Psoas muscle (tissue), 8 donors: ENCODE results near the gene RAB17. TPM values are rescaled to one million over a fixed set of nuclear protein-coding genes. Genes with fewer than 3 reads are reported as not detected.
A peak's percentile ranks its signal among the peaks of the same experiment; 100 is the strongest.

Experiments
- ATAC-seq, 4 donors: fragments of 200-7000 bp; cut with Tn5 transposase; one replicate each; pipeline ENCODE4 v1.9.1; 2020; ENCODE audit warnings: moderate library complexity in 3 of 4, mild to moderate bottlenecking in 2 of 4
- DNase-seq, 2 donors: peaks; one replicate each; pipeline ENCODE4 v3.0.0-alpha.2; 2020
- H3K27ac ChIP-seq: fragments of 200-600 bp; one replicate; pipeline ENCODE4 v1.8.0; 2022
- H3K27me3 ChIP-seq, 3 donors: fragments of 200-600 bp in 1 of 3; one replicate each; pipeline versions ENCODE4 v1.6.1 to v1.8.0; 2013 to 2022; ENCODE audit warnings: low read length in 2 of 3, mild to moderate bottlenecking in 2 of 3, moderate library complexity in 1 of 3; ENCODE audit not compliant: insufficient read depth in 3 of 3
- H3K36me3 ChIP-seq, 2 donors: fragments of 200-600 bp in 1 of 2; one replicate each; pipeline versions ENCODE4 v1.6.1 to v1.8.0; 2013 to 2022; ENCODE audit warnings: low read depth in 1 of 2, mild to moderate bottlenecking in 1 of 2, moderate library complexity in 1 of 2; ENCODE audit not compliant: insufficient read depth in 1 of 2
- H3K4me1 ChIP-seq: fragments of 200-600 bp; one replicate; pipeline ENCODE4 v1.8.0; 2022
- H3K4me3 ChIP-seq: fragments of 200-600 bp; one replicate; pipeline ENCODE4 v1.8.0; 2022; ENCODE audit warnings: mild to moderate bottlenecking
- H3K9me3 ChIP-seq: fragments of 200-600 bp; one replicate; pipeline ENCODE4 v1.8.0; 2022
- WGBS, 3 donors: extraction: QIAGEN DNeasy Blood & Tissue Kit; methylation state at CpG; one replicate each; pipeline versions ENCODE4 v1.1.6 to v1.1.7; 2013; 5-methylcytosine and 5-hydroxymethylcytosine counted together
- intact Hi-C, 2 donors: fragments of 100-400 bp; cut with DNase I; formaldehyde crosslinking; loops; one replicate each; pipeline versions ENCODE4 v1.11.0 to v1.14.2; 2022
- polyA plus RNA-seq, 3 donors: library from polyadenylated mRNA; stranded (reverse); fragments of 200-250 nt; gene quantifications; one replicate each; pipeline ENCODE4 v1.2.3, GENCODE V29; 2013
- total RNA-seq, 4 donors: library from RNA; stranded (reverse); fragmentation: NEBNext Ultra II Directional in 2 of 4; extraction: Animal tissue kit (Norgen Biotek cat#: 25700) in 2 of 4; gene quantifications; one replicate each; pipeline versions ENCODE4 v1.2.1 to v1.2.4, GENCODE V29; 2021 to 2023
- TF ChIP-seq, protein P1 (sequence below): fragments of 200-600 bp; IDR thresholded peaks from one replicate; pipeline ENCODE4 v1.8.0; 2022; ENCODE audit warnings: antibody characterized with exemption
- donor health status: healthy with polysubstance abuse.
- donor health status: DM: no; HTN: no; CAD: no; lungs with moderate emphysema.
- donor health status: Bipolar disorder and iron deficiency.
- donor health status: healthy.
- donor health status: DM: yes; HTN: yes; CAD: no.
- donor health status: DM: no; HTN: no; CAD: no.
- donor health status: DM: no; HTN: no; CAD: no.
- donor health status: DM: yes; HTN: yes; CAD: no.

RAB17 gene
- total and polyA plus RNA-seq, 7 donors, result 0.52 to 1.5 (median 1.2) TPM

DNA sequence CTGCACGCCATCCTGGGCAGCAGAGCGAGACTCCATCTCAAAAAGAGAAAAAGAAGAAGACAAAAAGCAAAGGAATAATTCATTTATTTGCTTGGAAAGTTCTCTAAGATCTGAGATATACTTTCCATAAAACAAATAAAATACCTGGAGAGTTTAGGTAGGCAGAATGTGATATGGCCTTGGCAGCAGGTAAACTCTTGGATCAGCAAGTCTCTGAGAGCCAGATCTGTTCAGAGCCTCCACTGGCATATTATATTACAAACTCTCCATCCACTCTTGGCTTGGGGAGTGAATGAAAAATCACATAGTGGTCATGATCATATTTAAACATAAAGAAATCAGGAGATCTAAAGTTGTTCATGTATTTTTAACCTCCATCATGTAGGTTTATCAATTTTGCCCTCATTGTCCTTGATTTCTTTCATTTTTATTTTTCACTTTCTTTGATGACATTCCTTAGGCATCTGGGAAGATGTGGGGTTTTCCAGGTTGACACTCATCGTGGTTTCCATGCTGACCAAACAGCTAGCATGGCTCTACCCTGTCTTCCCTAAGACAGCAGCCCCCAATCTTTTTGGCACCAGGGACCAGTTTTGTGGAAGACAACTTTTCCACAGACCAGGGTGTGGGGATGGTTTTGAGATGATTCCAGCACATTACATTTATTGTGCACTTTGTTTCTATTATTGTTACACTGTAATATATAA is 47.0 kb upstream of the RAB17 start:
- no peak for DNase-seq
- ATAC-seq, result no peak
- Histone ChIP-seq H3K36me3 (no peaks in the 10 kb centered on the region), H3K4me3 (no peak overlapping the region), H3K27me3 (no peaks in the 10 kb centered on the region), H3K4me1 (peaks cover 68% of the 10 kb centered on the region), H3K9me3 (no peaks in the 10 kb centered on the region), H3K27ac (peak overlapping the region; percentile 91)
- intact Hi-C loops, result no loop called here
- TF ChIP-seq, protein P1, sequence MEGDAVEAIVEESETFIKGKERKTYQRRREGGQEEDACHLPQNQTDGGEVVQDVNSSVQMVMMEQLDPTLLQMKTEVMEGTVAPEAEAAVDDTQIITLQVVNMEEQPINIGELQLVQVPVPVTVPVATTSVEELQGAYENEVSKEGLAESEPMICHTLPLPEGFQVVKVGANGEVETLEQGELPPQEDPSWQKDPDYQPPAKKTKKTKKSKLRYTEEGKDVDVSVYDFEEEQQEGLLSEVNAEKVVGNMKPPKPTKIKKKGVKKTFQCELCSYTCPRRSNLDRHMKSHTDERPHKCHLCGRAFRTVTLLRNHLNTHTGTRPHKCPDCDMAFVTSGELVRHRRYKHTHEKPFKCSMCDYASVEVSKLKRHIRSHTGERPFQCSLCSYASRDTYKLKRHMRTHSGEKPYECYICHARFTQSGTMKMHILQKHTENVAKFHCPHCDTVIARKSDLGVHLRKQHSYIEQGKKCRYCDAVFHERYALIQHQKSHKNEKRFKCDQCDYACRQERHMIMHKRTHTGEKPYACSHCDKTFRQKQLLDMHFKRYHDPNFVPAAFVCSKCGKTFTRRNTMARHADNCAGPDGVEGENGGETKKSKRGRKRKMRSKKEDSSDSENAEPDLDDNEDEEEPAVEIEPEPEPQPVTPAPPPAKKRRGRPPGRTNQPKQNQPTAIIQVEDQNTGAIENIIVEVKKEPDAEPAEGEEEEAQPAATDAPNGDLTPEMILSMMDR, result no peak
- 56 to 66% (median 59%) methylated on average over 3 of the region's 3 CpGs for WGBS, 3 donors

DNA sequence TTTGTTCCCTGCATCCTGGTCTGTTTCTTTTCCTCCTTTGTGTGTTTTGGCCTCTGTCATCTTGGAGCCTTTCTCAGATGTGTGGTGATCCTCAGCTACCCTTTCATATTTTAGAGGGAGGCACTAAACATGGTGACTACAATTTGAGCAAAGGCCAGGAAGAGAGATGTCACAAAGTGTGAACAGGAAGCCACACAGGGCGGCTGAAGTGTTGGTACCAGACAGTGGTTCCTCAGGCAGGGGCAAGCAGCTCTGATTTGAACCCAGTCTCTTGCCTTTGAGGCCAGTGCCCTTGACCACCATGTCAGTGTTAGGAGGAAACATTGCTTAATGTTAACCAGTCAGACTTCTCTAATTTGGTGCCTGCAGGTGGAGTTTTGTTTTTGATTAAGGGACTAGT is 46.0 kb upstream of the RAB17 start:
- WGBS, 3 donors, result 91 to 96% (median 93%) methylated on average over 1 of the region's 1 CpG
- TF ChIP-seq, protein P1, result no peak
- DNase-seq (no peak), ATAC-seq (no peak)
- intact Hi-C loops, result no loop called here
- Histone ChIP-seq H3K36me3 (no peaks in the 10 kb centered on the region), H3K27ac (peak overlapping the region; percentile 39), H3K27me3 (no peaks in the 10 kb centered on the region), H3K4me1 (peaks cover 73% of the 10 kb centered on the region), H3K9me3 (no peaks in the 10 kb centered on the region), H3K4me3 (no peak overlapping the region)

DNA sequence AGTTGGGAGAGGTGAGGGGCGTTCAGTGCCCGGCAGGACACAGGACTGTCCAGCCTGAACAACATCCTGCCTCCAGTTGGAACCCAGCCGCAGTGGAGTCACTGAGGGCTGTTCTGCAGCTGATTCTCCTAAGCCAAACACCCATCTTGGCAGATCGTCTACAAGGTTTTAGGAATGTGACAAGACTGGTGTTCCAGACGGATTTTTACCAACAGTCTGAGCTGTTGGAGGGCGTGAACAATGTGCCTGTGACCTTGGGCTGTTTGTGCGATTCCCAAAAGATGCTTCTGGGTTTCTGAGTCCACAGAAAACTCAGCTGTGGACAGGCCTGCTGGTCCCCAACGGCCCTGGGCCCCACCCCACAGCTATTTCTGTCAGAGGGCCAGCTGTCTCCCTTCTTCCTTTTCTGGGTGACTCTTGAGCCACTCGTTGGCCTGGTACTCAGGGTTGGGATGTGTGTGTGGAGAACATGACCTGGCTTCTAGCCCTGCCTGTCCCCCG is 42.6 kb upstream of the RAB17 start:
- 23 to 33% (median 30%) methylated on average over 10 of the region's 10 CpGs for WGBS, 3 donors
- no peak overlapping the region for H3K4me3 ChIP-seq
- TF ChIP-seq, protein P1, result no peak
- peak overlapping the region; percentile 94 for H3K27ac ChIP-seq
- ATAC-seq, result peak in 3 of 4 donors; percentile 25 to 43 (median 39)
- no peaks in the 10 kb centered on the region for H3K9me3 ChIP-seq
- no peaks in the 10 kb centered on the region for H3K27me3 ChIP-seq
- peaks cover 77% of the 10 kb centered on the region for H3K4me1 ChIP-seq
- no peaks in the 10 kb centered on the region for H3K36me3 ChIP-seq
- DNase-seq, result no peak
- intact Hi-C loops, result no loop called here

DNA sequence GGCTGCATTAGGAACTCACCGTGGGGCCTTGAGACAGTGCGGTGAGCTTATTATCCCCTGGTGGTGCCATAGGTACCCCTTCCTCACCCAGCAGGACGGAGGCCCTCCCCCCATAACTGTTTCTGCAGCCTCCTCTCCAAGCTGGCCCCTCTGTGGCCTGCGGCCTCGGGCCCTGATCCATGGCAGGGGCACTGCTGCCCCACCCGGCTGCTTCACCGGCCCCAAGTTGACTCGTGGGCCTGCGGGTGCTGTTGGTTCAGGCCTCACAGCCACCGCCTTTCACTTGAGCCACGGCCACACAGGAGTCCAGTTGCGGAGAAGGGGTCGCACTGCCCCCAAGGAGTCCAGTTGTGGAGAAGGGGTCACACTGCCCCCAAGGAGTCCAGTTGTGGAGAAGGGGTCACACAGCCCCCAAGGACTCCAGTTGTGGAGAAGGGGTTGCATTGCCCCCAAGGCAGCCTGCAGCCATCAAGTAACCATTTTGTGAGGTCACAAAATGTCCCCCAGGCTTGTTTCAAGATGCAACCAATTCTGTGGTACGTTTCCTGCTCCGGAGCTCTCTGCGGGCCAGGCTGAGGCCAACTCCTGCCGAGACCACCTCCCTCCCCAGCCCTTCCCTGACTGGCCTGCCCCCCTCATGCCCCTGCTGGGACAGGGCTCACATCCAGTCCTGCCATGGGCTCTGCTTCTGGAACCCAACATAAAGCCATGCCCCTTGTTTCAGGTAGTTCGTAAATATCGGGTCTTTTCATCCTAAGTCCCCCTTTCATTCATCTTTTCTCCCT is 41.5 kb upstream of the RAB17 start:
- DNase-seq (no peak), ATAC-seq (no peak)
- Histone ChIP-seq H3K4me3 (no peak overlapping the region), H3K36me3 (no peaks in the 10 kb centered on the region), H3K27ac (peak overlapping the region; percentile 94), H3K27me3 (no peaks in the 10 kb centered on the region), H3K9me3 (no peaks in the 10 kb centered on the region), H3K4me1 (peaks cover 67% of the 10 kb centered on the region)
- 76 to 81% (median 80%) methylated on average over 19 of the region's 19 CpGs for WGBS, 3 donors
- TF ChIP-seq, protein P1, result no peak
- intact Hi-C loops, result no loop called here
